BLaER1 (cell line): ENCODE measurements around the gene SNAP25.

Experiments used
- H3K27ac ChIP-seq: shearing (Covaris generic); formaldehyde crosslinking; 2 replicates; pipeline ENCODE4 v1.8.1; 2022
- H3K27me3 ChIP-seq: shearing (Covaris generic); formaldehyde crosslinking; 2 replicates; pipeline ENCODE4 v1.8.1; 2022
- H3K36me3 ChIP-seq: shearing (Covaris generic); formaldehyde crosslinking; 2 replicates; pipeline ENCODE4 v1.8.1; 2022
- H3K4me1 ChIP-seq: shearing (Covaris generic); formaldehyde crosslinking; 2 replicates; pipeline ENCODE4 v1.8.1; 2022
- H3K4me2 ChIP-seq: shearing (Covaris generic); formaldehyde crosslinking; 2 replicates; pipeline ENCODE4 v1.8.1; 2022
- H3K4me3 ChIP-seq: shearing (Covaris generic); formaldehyde crosslinking; 2 replicates; pipeline ENCODE4 v1.8.1; 2022
- H3K9ac ChIP-seq: shearing (Covaris generic); formaldehyde crosslinking; 2 replicates; pipeline ENCODE4 v1.8.1; 2022
- H3K9me3 ChIP-seq: shearing (Covaris generic); formaldehyde crosslinking; 2 replicates; pipeline ENCODE4 v1.8.1; 2022
- H4K20me1 ChIP-seq: shearing (Covaris generic); formaldehyde crosslinking; 2 replicates; pipeline ENCODE4 v1.8.1; 2022
- Cebpa-rat ChIP-seq: shearing (Covaris generic); IDR thresholded peaks from 2 replicates; pipeline ENCODE4 v1.8.1; 2022

SNAP25 gene

DNA sequence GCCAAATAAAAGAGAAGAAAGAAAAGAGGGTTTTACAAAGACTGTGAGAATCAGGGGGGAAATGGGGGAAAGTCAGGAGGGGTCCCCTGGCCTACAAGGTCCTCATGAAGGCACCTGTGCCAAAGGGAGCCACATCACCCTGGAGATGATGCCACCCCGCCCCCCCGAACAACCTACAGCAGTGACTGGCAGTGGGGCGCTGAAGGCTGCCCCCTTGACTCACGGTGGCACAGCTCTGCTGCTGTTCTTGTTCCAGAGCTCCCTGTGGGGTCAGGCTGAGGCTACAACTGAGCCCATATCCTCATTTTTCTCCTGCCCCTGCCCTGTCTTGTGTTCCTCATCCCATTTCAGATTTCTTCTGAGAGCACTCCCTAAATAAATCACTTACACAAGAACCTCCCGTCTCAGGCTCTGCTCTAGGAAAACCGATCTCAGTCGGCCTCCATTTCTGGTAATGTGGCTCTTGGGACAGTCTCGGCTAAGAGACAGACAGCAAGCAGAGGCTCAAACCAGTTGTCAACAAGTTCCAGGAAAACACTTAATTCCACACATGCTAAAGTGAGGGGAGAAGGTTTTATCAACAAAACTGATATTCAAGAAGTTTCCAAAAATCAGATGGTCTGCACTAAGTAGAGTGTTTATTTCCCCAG, 105.7 kb downstream of the SNAP25 start:
- no peaks in the 10 kb centered on the region for H3K36me3 ChIP-seq
- no peak for TF ChIP-seq Cebpa-rat
- H3K27ac ChIP-seq: no peak overlapping the region

DNA sequence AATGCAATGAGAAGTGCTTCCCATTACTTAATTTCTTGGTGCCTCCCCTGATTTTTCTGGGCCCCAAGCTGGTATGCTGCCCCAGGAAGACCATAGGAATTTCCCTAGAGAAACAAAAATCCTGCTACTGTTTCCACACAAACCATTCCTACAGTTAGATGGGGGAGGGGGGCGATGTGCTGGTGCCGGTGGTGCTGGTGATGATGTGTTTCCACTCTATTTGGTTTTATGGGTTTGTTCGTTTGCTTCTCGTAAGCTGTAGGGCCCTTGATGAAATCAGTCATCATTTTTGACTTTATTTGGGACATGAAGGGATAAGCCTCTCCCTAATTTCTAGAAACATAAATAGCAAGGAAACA, 110.2 kb downstream of the SNAP25 start:
- Histone ChIP-seq H4K20me1 (no peaks in the 10 kb centered on the region), H3K27me3 (no peaks in the 10 kb centered on the region), H3K9ac (no peak overlapping the region), H3K4me3 (no peak overlapping the region), H3K9me3 (no peaks in the 10 kb centered on the region), H3K4me1 (no peaks in the 10 kb centered on the region), H3K36me3 (no peaks in the 10 kb centered on the region), H3K27ac (no peak overlapping the region), H3K4me2 (no peak overlapping the region)
- no peak for TF ChIP-seq Cebpa-rat

More for the DNA sequence above, 105.7 kb downstream of the SNAP25 start:
- no peaks in the 10 kb centered on the region for H3K9me3 ChIP-seq
- peaks cover 11% of the 10 kb centered on the region for H3K4me1 ChIP-seq
- H3K4me2 ChIP-seq: no peak overlapping the region
- no peaks in the 10 kb centered on the region for H4K20me1 ChIP-seq
- H3K27me3 ChIP-seq: no peaks in the 10 kb centered on the region
- H3K4me3 ChIP-seq: no peak overlapping the region
- no peak overlapping the region for H3K9ac ChIP-seq

GRCh38 chr20:10329387-10330005, 110.9 kb downstream of the SNAP25 start:
- Histone ChIP-seq H3K9me3 (no peaks in the 10 kb centered on the region), H3K9ac (no peak overlapping the region), H4K20me1 (no peaks in the 10 kb centered on the region), H3K36me3 (no peaks in the 10 kb centered on the region), H3K27ac (no peak overlapping the region), H3K4me1 (no peaks in the 10 kb centered on the region), H3K4me2 (no peak overlapping the region), H3K4me3 (no peak overlapping the region), H3K27me3 (no peaks in the 10 kb centered on the region)
- no peak for TF ChIP-seq Cebpa-rat

GRCh38 chr20:10330071-10330470, 111.4 kb downstream of the SNAP25 start:
- H3K36me3 ChIP-seq: no peaks in the 10 kb centered on the region
- no peaks in the 10 kb centered on the region for H3K9me3 ChIP-seq
- no peak overlapping the region for H3K9ac ChIP-seq
- H3K27me3 ChIP-seq: no peaks in the 10 kb centered on the region
- no peak overlapping the region for H3K27ac ChIP-seq
- no peak overlapping the region for H3K4me2 ChIP-seq
- TF ChIP-seq Cebpa-rat: no peak
- no peak overlapping the region for H3K4me3 ChIP-seq
- no peaks in the 10 kb centered on the region for H3K4me1 ChIP-seq
- H4K20me1 ChIP-seq: no peaks in the 10 kb centered on the region

DNA sequence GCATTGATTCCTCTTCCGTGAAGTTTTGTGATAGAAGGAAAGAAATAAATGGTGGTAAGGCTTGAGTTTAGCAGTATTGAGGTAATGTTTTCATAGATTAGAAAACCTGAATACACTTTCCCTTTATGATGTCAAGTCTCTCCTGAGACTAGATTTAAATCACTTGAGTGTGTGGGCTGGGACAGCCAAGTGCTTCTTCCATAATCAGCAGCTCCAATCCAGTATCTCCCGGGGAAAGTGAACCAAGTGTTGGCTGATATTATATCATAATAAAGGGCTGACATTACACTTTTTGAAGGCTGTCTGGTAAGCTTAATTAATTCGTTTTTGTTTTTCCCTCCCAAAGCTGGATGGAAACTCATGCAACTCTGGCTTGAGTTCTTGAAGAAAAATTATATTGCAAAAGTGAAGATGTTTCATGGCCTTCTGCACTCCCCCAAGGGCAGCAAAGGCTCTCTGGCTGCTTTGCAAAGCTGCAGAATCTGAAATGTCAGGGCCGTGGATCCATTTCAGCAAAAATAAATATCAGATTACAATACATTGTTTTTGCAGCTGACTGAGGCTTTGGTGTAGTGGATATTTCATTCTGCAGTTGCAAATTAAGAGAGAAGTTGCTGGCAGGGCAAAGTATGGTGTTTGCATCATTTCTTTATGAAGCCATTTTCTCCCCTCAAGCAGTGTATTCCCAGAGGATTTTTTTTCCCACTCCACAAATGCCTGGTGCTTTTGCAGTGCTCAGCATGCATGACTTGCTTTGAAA, 114.2 kb downstream of the SNAP25 start:
- Histone ChIP-seq H3K9me3 (no peaks in the 10 kb centered on the region), H4K20me1 (no peaks in the 10 kb centered on the region), H3K27me3 (no peaks in the 10 kb centered on the region), H3K36me3 (no peaks in the 10 kb centered on the region), H3K27ac (no peak overlapping the region), H3K4me2 (no peak overlapping the region), H3K4me3 (no peak overlapping the region), H3K4me1 (no peaks in the 10 kb centered on the region), H3K9ac (no peak overlapping the region)
- TF ChIP-seq Cebpa-rat: no peak

- Histone ChIP-seq H3K4me3 (no peak overlapping the region), H3K4me1 (no peaks in the 10 kb centered on the region), H4K20me1 (no peaks in the 10 kb centered on the region), H3K27ac (no peak overlapping the region), H3K9me3 (peaks cover 14% of the 10 kb centered on the region), H3K36me3 (no peaks in the 10 kb centered on the region), H3K4me2 (no peak overlapping the region), H3K9ac (no peak overlapping the region), H3K27me3 (no peaks in the 10 kb centered on the region)
- peak; percentile 84; the same call in 1 of the 2 replicates for TF ChIP-seq Cebpa-rat
These were observed 118.5 kb downstream of the SNAP25 start for GRCh38 chr20:10336959-10337729.

DNA sequence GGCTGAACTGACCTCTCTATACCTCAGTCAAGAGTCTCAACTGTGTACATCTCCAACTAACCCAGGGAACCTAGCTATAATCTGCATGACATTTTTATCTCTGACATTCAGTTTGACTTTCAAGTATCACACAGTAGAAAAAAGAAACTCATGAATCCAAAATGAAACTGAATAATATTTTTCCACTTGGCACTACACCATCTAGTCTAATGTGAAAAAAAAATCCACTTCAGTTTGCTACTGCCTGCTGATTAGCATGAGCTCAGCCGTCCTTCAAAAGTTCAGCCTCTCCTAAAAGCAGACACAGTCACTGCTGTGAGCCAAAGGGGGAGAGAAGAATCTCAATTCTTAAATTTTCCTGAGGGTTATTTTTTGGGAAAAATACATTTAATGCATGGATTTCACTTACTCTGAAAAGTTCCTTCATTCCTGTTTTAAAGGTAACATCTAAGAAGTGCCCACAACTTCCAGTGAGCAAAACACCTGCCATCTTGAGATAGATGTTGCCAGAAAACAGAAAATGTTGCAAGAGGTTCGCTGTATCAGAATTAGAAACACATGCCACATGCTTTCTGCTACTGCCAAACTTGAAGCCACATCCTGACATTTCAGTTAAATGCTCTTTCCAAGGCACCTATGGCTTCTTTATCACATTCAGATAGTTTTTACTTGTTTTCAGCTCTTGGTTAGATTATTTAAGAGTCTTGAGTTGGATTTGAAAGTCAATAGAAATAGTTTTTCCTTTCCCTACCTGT, 120.0 kb downstream of the SNAP25 start:
- TF ChIP-seq Cebpa-rat: no peak
- H3K36me3 ChIP-seq: no peaks in the 10 kb centered on the region
- H3K4me3 ChIP-seq: no peak overlapping the region
- no peak overlapping the region for H3K9ac ChIP-seq
- H3K4me1 ChIP-seq: no peaks in the 10 kb centered on the region
- no peak overlapping the region for H3K27ac ChIP-seq
- peaks cover 16% of the 10 kb centered on the region for H3K9me3 ChIP-seq
- no peaks in the 10 kb centered on the region for H3K27me3 ChIP-seq
- H3K4me2 ChIP-seq: no peak overlapping the region
- H4K20me1 ChIP-seq: no peaks in the 10 kb centered on the region

DNA sequence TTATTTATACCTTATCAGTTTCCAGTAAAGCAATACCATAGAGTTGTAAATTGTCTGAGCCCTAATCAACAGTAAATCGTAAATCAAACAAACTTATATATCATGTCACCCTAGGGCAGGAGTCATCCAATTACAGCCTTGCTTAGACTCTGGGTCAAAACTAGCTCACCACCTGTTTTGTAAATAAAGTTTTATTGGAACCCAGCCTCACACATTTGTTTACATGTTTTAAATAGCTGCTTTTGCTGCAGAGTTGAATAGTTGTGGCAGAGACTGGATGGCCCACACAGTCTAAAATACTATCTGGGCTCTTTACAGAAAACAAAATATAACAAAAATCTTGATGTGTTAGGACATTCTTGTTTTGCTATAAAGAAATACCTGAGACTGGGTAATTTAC, 121.0 kb downstream of the SNAP25 start:
- Histone ChIP-seq H3K9ac (no peak overlapping the region), H3K36me3 (no peaks in the 10 kb centered on the region), H3K9me3 (peaks cover 16% of the 10 kb centered on the region), H3K4me1 (no peaks in the 10 kb centered on the region), H3K27ac (no peak overlapping the region), H4K20me1 (no peaks in the 10 kb centered on the region), H3K4me2 (no peak overlapping the region), H3K27me3 (no peaks in the 10 kb centered on the region), H3K4me3 (no peak overlapping the region)
- TF ChIP-seq Cebpa-rat: no peak

GRCh38 chr20:10342152-10342551, 123.5 kb downstream of the SNAP25 start:
- Histone ChIP-seq H3K27ac (no peak overlapping the region), H3K4me3 (no peak overlapping the region), H3K27me3 (no peaks in the 10 kb centered on the region), H3K4me1 (no peaks in the 10 kb centered on the region), H3K9me3 (peaks cover 16% of the 10 kb centered on the region), H3K4me2 (no peak overlapping the region), H3K9ac (no peak overlapping the region), H4K20me1 (no peaks in the 10 kb centered on the region), H3K36me3 (no peaks in the 10 kb centered on the region)
- no peak for TF ChIP-seq Cebpa-rat
